NCI-H1694 (cell line): ENCODE results near the gene EFHD2.
A peak's percentile ranks its signal among the peaks of the same experiment; 100 is the strongest.
"Not testable (repeated sequence)": the region's sequence is repeated elsewhere in the genome, so short reads cannot be mapped to it uniquely, and the experiment has no call there.

ENCODE experiments used
- DNase-seq: peaks from one replicate; lab custom pipeline; 2025; lab: John Stamatoyannopoulos, UW

Gene EFHD2

DNA sequence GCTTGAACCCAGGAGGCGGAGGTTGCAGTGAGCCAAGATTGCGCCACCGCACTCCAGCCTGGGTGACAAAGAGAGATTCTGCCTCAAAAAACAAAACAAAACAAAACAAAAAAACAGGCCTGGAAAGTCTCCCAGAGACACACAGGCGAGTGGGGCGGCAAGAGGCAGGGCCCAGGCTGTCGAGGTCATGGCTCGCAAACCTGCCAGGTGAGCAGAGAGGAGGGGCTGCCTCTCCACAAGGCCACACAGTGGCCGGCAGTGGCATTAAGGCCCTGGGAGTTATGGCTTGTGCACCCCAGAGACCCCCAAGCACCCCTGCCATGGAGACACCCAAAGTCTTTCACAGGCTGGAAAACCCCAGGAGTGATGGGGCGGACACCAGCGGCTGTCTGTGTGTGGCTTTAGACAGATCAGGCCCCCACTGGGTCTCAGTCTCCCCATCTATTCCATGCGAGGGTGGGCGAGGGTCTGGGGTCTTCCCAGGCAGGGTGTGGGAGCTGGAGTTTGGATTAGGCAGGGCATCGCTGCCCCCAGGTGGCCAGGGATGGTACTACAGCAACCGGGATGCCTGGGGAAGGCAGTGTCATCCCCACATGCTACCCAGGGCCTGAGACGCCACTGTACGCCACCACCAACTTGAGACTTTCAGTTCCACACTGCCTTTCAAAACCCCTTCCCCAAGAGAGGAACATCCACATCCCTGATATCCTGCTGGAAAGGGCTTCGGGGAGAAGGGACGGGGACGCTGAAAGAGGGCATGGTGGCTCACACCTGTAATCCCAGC is 21.3 kb downstream of the EFHD2 start:
- peak; percentile 43 for DNase-seq

GRCh38 chr1:15431571-15431948 is 21.9 kb downstream of the EFHD2 start:
- no peak for DNase-seq

DNA sequence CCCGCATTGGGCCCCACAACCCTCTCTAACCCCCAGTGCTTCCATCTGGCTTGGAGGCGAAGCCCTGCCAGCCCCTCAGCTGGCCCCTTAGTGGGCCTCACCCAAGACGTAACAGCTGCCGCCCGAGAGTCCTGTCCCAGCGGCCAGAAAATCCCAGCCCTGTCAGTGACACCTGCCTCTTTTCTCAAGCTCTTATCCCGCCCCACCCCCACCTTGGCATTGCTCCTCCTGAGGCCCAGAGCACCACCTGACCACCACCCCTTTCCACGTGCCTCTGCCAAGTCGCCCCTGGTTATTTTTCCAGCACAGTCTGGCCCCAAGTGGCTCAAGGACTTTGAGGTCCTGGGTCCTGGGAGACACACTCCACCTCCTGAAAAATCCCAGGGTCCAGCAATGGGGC is 22.6 kb downstream of the EFHD2 start:
- no peak for DNase-seq

DNA sequence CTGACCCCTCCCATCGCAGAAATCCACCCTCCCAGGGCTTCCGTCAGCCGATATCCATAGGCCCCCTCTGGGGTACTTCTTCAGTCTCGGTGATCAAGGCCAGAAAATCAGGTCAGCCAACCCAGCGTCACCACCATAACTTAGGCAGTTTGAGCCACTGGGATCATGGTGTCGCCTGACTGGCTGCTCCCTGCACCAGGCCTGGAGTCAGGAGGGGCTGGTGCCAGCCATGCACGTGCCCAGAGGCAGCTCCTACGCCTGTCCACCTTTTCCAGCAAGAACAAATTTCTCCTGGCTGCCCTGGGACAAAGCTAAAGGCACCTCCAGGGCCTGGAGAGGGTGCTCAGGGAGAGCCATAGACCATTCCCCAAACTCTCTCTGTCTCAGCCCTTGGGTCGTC is 23.8 kb downstream of the EFHD2 start:
- DNase-seq: no peak

DNA sequence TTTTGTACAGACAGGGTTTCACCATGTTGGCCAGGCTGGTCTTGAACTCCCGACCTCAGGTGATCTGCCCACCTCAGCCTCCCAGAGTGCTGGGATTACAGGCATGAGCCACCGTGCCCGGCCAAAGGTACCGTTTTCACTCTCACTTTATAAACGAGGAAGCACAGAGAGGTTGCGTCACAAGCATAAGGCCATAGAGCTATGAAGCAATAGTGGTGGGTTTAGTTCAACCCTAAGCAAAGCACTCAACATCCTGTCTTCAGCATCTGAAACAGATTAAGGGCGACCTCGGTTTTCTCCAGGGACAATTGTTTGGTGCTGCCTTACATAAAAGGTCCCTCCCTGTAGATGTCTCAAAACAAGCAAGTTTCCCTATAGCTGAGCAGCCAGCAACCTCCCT is 25.1 kb downstream of the EFHD2 start:
- not testable (repeated sequence) for DNase-seq

GRCh38 chr1:15435239-15436077 is 25.8 kb downstream of the EFHD2 start:
- DNase-seq: no peak

DNA sequence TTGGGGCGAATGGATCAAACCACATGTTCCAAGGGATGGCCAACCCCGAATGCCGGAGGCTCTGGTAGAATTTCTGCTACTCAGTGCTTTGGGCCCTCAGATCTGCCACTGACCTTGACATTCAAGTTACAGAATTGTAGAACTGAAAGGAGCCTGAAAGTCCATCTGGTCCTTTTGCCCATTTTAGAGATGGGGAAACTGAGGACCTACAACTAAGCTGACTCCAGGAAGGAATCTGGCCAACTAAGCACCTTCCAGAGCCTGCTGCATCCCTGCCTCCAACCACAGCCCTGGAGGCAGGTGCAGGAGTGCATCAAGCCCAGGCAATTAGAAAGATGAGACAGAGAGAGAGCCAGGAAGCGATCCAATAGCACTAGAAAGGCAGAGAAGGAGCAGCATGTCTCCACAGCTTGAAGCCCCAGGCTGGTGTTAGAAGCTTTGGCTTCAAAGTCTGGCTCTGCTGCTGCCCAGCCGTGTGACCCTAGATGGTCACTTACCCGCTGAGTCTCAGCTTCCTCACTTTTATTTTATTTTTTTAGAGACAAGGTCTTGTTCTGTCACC is 27.3 kb downstream of the EFHD2 start:
- DNase-seq: no peak

DNA sequence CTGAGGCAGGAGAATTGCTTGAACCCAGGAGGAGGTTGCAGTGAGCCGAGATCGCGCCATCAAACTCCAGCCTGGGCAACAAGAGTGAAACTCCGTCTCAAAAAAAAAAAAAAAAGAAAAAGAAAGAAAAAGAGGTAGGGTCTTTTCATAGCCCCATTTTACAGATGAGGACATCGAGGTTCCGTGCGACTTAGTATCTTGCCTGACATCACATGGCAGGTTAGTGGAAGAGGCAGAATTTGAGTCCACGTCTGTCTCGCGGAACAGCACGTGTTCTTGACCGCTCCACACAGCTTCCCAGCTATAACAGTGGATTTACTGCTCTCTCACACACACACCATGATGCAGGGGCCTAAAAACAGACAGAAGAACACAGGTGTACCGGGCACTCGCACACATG is 29.6 kb downstream of the EFHD2 start:
- DNase-seq: no peak

DNA sequence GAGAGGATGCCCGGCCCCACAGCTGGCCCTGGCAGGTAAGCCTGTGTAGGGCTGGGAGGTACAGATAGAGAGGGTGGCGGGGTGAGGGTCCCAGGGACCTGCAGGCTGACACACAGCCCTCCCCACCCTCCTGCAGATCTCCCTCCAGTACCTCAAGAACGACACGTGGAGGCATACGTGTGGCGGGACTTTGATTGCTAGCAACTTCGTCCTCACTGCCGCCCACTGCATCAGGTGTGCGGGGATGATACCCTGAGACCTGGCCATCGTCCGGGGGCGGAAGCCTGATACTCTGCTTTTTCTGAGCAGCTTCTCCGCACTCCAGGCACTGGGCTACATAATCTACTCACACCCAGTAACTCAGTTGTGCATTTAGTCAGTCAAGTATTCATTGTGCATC is 30.7 kb downstream of the EFHD2 start:
- DNase-seq: no peak

DNA sequence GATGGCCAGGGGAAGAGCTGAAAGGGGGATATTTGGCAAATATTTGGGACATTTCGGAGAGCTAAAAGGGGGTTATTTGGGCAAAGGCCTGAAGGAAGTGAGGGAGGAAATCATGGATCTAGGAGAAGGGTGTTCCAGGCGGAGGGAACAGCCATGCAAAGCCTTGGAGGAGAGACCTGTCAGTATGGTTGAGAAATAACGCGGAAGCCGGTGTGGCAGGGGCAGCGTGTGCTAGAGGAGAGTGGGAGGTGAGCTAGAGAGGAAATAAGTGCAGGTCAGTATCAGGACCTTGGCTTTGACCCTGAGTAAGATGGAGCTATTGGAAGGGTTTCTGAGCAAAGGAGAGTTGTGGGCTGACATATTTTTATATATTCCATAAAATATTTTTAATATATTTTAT is 31.6 kb downstream of the EFHD2 start:
- no peak for DNase-seq

DNA sequence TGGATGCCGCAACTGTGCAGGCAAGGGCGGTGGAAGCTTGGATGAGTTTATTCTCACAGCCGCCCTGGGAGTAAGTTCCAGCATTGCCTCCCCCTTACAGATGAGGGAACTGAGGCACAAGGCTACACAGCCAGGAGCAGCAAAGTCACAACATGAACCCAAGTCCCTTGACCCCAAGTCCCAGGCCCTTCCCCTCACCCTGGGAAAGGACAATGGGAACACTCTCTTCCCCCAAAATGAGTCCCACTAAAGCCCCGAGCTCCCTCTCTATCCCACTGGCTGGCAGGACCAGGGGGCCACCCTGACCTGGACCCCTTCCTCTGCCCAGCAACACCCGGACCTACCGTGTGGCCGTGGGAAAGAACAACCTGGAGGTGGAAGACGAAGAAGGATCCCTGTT is 32.4 kb downstream of the EFHD2 start:
- no peak for DNase-seq

DNA sequence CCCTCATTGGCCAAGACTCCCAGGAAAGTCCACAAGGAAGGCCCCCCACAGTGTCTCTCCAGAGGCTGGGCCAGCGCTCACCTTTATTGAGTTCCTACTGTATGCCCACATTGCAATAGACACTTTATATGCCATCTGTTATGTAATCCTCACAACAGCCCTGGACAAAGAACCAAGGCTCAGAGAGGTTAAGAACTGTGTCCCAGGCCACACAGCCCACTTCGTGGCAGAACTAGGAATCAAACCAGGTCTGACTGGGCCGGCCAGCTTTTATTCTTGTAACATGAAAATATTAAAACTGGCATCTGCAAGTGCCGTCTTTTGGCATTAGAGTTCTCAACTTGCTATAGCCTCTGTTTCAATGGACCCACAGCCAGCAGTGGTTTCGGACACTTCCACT is 33.1 kb downstream of the EFHD2 start:
- no peak for DNase-seq

DNA sequence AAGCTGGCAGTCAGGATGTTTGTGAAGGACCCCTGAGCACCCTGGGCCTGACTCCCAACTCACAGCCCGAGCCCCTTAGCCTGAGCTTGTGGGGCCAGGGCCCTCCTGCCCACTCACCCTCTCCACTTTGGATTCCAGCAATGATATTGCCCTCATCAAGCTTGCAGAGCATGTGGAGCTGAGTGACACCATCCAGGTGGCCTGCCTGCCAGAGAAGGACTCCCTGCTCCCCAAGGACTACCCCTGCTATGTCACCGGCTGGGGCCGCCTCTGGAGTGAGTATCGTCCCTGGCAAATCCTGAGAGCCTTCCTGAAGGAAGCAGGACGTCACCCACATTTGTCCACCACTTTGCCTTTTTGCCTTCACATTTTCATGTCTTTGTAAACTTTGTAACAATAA is 33.6 kb downstream of the EFHD2 start:
- no peak for DNase-seq

DNA sequence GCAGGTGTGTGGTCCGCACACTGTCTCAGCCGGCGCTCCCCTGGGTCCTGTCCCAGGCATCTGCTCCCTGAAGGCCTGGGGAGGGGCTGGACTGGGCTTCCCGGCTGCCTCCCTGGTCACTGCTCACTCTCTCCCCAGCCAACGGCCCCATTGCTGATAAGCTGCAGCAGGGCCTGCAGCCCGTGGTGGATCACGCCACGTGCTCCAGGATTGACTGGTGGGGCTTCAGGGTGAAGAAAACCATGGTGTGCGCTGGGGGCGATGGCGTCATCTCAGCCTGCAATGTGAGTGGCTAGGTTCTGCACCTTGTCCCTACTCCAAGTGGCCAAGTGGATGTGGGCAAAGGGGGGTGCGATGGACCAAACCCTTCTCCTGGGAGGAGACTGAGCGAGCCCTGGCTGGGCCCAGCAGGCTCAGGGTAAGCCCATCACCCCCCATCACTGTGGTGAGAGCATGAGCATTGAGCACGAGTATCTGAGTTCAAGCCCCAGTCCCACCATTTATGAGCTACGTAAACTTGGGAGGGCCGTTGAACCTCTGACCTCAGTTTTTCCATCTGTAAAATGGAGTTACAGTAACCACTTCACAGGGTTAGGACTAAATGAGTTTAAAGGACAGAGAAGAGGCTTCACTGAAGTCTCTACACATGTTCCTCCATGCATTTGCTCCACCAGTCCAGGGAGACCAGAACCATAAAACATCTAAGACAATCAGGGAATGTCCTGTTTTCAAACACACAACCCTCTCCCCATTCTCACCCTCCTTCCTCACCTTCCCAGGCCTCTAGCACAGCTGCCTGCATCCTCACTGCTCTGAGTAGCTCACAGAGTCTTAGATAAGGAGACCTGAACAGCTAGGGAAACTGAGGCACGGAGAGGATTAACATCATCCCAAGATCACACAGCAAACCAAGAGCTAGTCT is 35.0 kb downstream of the EFHD2 start:
- DNase-seq: no peak

- DNase-seq: no peak
Observed at GRCh38 chr1:15445390-15446122, 35.9 kb downstream of the EFHD2 start.

DNA sequence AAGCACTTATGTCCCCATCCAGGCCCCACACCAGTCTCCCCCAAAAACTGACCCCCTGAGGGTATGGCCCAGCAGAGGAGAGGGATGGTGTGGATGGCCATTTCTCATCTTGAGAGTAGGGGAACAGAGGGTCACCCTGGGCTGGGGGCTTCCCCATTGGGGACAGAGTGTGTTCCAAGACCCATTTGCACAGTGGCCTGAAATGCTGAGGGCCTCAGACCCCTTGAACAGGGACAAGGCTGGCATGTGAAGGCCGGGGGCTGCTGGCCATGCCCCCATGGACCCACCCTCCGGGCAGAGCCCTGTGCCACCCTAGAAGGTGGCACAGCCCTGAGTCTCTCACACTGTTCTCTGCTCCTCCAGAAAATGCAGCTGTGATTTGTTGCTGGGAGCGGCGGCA is 36.5 kb downstream of the EFHD2 start:
- no peak for DNase-seq

DNA sequence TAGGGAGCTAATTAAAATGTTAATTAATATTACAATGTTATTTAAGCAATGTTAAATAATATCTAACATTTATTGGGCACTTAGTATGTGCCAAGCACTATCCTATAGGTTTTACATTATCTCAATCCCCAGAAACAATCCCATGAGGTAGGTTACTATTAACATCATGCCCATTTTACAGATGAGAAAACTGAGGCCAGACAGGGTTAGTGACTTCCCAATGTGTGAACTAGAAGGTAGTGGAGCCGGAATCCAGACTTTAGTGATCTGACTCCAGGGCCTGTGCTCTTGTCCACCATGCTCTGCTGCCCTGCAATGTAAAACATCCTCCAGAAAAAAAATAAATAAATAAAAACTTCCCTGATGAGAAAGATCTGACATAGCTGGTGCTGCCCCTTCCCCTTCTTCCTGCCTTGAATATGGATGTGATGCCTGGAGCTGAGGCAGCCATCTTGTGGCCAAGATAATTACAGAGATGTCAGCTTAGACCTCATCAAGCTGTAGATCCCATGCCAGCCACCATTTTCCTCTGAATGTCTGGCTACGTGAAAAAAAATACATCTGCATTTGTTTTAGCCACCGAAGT is 39.3 kb downstream of the EFHD2 start:
- DNase-seq: no peak

DNA sequence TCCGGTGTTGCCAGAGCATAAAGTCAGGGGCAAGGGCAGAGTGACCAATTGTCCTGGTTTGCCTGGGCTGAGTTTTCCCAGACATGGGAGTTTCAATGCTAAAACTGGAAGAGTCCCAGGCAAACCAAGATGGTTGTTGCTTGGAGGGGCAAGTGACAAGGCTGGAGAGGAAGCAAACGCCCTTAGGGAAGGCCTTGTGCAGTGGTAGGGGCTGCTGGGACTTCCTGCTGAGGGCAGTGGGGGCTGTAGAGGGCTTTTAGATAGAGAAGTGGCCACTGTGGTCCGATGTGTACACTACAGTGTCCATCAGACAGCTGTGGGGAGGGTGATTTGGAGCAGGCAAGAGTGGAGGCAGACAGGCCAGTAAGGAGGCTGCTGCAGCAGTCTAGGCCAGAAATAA is 39.9 kb downstream of the EFHD2 start:
- no peak for DNase-seq

DNA sequence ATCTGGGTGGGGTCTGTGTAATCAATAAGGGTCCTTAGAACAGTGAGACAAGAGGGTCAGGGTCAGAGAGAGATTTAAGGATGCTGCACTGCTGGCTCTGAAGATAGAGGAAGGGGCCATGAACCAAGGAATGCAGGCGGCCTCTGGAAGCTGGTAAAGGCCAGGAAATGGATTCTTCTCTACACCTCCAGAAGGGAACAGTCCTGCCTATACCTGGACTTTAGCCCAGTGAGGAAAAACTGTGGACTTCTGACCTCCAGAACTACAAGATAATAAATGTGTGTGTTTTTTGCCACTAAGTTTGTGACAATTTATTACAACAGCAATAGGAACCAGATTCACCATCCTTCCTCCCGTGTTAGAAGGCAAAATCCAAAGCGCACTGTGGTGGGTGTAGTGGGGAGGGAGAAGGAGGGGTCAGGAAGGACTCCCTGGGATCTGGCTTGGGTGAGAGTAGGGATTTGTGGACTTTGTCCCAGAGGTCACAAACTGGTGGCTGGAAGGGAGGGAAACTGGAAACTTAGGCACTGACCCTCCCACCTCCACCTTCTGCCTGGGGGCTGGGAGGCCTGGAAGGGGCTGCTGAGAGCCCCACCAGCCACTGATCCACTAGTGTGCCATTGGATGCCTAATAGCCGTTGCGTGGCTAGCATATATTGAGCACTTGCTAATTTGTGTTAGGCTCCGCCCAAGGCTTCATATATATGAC is 41.5 kb downstream of the EFHD2 start:
- DNase-seq: no peak

DNA sequence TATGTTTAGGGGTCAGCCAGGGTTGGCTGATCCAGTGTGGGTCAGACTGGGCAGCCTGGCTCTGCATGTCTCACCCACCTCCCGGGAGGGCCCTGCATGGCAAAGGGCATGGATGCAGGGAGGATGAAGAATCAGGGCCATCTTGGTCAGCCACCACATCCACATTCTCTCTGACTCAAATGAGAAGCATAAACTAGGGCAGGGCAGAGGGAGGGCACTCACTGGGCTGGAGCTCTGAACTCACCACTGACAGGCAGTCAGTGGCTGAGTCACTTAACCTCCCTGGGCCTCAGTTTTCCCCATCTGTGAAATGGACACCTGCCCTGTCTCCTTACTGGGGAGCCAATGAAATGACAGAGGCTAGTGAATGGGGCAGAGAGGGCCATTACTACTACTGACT is 42.5 kb downstream of the EFHD2 start:
- DNase-seq: no peak
